Erythroblast (primary cell): ENCODE data around the gene WAC.

ENCODE experiments used
- GATA1 ChIP-seq: IDR thresholded peaks from 2 replicates; pipeline ENCODE4 v1.6.1; 2011; ENCODE audit warnings: low read depth, mild to moderate bottlenecking, control low read depth, low read length, moderate library complexity
- POLR2A ChIP-seq: IDR thresholded peaks from 2 replicates; pipeline ENCODE4 v1.6.1; 2011; ENCODE audit warnings: mild to moderate bottlenecking, low read length

DNA sequence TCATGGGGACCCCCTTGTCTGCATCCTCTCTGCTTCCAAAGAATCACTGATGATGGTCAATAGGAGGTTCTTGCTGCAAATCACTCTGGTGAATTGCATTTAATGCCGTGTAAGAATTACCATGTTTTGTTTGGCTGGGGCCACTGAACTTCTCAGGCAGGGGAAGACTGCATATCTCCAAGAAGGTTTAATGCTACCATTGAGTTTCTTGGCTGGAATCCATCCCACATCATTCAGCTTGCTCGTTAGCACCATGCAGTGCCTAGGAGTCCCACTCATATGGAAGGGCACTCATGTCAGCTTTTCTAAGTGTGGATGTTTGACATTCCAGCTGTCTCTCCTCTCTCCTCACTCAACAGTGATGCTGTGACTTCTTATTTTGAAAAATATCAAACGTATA lies 94.2 kb downstream of the WAC start:
- TF ChIP-seq POLR2A (no peak), GATA1 (no peak)
